ENCODE data around the gene ZNF512.
"Not testable (repeated sequence)": the region's sequence is repeated elsewhere in the genome, so short reads cannot be mapped to it uniquely, and the experiment has no call there.

ZNF512 gene

GRCh38 chr2:27584597-27584996 is 1.8 kb downstream of the ZNF512 start:
- no peak for DNase-seq

GRCh38 chr2:27587025-27587424 is 4.2 kb downstream of the ZNF512 start:
- no peak for DNase-seq

GRCh38 chr2:27588308-27588707 is 5.5 kb downstream of the ZNF512 start:
- DNase-seq: no peak

- DNase-seq: no peak
These were observed 8.9 kb downstream of the ZNF512 start for GRCh38 chr2:27591745-27592144.

- no peak for DNase-seq
These were observed 10.4 kb downstream of the ZNF512 start for GRCh38 chr2:27593240-27593639.

- not testable (repeated sequence) for DNase-seq
These were observed 11.3 kb downstream of the ZNF512 start for GRCh38 chr2:27594020-27594703.

GRCh38 chr2:27595412-27595811 is 12.6 kb downstream of the ZNF512 start:
- DNase-seq: not testable (repeated sequence)

GRCh38 chr2:27596627-27597026 is 13.8 kb downstream of the ZNF512 start:
- DNase-seq: no peak

GRCh38 chr2:27606611-27607010 is 23.8 kb downstream of the ZNF512 start:
- no peak for DNase-seq

GRCh38 chr2:27613985-27614384 is 31.1 kb downstream of the ZNF512 start:
- DNase-seq: no peak

GRCh38 chr2:27615316-27615715 is 32.5 kb downstream of the ZNF512 start:
- DNase-seq: no peak

GRCh38 chr2:27621524-27621923 is 38.7 kb downstream of the ZNF512 start:
- DNase-seq: no peak

GRCh38 chr2:27622921-27623384 is 40.1 kb downstream of the ZNF512 start:
- no peak for DNase-seq

- no peak for DNase-seq
These were observed 42.1 kb downstream of the ZNF512 start for GRCh38 chr2:27624943-27625342.

GRCh38 chr2:27626323-27626722 is 43.5 kb downstream of the ZNF512 start:
- not testable (repeated sequence) for DNase-seq

- DNase-seq: not testable (repeated sequence)
These were observed 44.1 kb downstream of the ZNF512 start for GRCh38 chr2:27626921-27627320.

GRCh38 chr2:27627963-27628766 is 45.3 kb downstream of the ZNF512 start:
- no peak for DNase-seq

- DNase-seq: peak; percentile 94
These were observed 46.2 kb downstream of the ZNF512 start, which contains the start of the genes CCDC121 and GPN1 for GRCh38 chr2:27628767-27629709. Gene CCDC121 (minus strand): TSS chr2:27629012. CDS start chr2:27627799, 1,213 bp downstream. Gene GPN1 (plus strand): TSS chr2:27629050. CDS start chr2:27629059, 9 bp downstream.

GRCh38 chr2:27630257-27630656 is 47.4 kb downstream of the ZNF512 start:
- DNase-seq: not testable (repeated sequence)

GRCh38 chr2:27634291-27634690 is 51.4 kb downstream of the ZNF512 start:
- no peak for DNase-seq

GRCh38 chr2:27636766-27637165 is 53.9 kb downstream of the ZNF512 start:
- DNase-seq: no peak

- DNase-seq: peak; percentile 20
These were observed 55.3 kb downstream of the ZNF512 start for GRCh38 chr2:27638037-27638637.
